WTC11 (cell line): Measurements from ENCODE around the gene PITHD1.
"Not testable (repeated sequence)": the region's sequence is repeated elsewhere in the genome, so short reads cannot be mapped to it uniquely, and the experiment has no call there.

Source experiments
- NR3C1 ChIP-seq: sonication (generic); formaldehyde crosslinking; conservative IDR thresholded peaks from 2 replicates; pipeline ENCODE4 v1.8.1; 2023; ENCODE audit warnings: low read depth, mild to moderate bottlenecking, missing genetic modification reagents
- TF ChIP-seq, protein P1 (sequence below): fragments of 200-600 bp; IDR thresholded peaks from 2 replicates; pipeline ENCODE4 v1.8.0; 2022; ENCODE audit warnings: antibody characterized with exemption
- TF ChIP-seq, protein P2 (sequence below): sonication (generic); formaldehyde crosslinking; IDR thresholded peaks from 2 replicates; pipeline ENCODE4 v1.8.1; 2023; ENCODE audit warnings: mild to moderate bottlenecking, missing genetic modification reagents, borderline replicate concordance

DNA sequence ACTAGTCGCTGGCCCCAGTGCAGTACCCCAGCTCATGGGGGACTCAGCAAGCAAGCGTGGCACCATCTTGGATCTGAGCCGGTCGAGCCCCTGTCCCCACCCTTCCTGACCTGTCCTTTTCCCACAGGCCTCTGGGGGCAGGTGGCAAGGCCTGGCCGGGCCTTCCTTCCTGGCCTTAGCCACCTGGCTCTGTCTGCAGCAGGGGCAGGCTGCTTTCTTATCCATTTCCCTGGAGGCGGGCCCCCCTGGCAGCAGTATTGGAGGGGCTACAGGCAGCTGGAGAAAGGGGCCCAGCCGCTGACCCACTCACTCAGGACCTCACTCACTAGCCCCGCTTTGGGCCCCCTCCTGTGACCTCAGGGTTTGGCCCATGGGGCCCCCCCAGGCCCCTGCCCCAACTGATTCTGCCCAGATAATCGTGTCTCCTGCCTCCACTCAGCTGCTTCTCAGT, 16.5 kb downstream of the PITHD1 start:
- TF ChIP-seq NR3C1 = not testable (repeated sequence)
- TF ChIP-seq, protein P1, sequence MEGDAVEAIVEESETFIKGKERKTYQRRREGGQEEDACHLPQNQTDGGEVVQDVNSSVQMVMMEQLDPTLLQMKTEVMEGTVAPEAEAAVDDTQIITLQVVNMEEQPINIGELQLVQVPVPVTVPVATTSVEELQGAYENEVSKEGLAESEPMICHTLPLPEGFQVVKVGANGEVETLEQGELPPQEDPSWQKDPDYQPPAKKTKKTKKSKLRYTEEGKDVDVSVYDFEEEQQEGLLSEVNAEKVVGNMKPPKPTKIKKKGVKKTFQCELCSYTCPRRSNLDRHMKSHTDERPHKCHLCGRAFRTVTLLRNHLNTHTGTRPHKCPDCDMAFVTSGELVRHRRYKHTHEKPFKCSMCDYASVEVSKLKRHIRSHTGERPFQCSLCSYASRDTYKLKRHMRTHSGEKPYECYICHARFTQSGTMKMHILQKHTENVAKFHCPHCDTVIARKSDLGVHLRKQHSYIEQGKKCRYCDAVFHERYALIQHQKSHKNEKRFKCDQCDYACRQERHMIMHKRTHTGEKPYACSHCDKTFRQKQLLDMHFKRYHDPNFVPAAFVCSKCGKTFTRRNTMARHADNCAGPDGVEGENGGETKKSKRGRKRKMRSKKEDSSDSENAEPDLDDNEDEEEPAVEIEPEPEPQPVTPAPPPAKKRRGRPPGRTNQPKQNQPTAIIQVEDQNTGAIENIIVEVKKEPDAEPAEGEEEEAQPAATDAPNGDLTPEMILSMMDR = not testable (repeated sequence)
- TF ChIP-seq, protein P2, sequence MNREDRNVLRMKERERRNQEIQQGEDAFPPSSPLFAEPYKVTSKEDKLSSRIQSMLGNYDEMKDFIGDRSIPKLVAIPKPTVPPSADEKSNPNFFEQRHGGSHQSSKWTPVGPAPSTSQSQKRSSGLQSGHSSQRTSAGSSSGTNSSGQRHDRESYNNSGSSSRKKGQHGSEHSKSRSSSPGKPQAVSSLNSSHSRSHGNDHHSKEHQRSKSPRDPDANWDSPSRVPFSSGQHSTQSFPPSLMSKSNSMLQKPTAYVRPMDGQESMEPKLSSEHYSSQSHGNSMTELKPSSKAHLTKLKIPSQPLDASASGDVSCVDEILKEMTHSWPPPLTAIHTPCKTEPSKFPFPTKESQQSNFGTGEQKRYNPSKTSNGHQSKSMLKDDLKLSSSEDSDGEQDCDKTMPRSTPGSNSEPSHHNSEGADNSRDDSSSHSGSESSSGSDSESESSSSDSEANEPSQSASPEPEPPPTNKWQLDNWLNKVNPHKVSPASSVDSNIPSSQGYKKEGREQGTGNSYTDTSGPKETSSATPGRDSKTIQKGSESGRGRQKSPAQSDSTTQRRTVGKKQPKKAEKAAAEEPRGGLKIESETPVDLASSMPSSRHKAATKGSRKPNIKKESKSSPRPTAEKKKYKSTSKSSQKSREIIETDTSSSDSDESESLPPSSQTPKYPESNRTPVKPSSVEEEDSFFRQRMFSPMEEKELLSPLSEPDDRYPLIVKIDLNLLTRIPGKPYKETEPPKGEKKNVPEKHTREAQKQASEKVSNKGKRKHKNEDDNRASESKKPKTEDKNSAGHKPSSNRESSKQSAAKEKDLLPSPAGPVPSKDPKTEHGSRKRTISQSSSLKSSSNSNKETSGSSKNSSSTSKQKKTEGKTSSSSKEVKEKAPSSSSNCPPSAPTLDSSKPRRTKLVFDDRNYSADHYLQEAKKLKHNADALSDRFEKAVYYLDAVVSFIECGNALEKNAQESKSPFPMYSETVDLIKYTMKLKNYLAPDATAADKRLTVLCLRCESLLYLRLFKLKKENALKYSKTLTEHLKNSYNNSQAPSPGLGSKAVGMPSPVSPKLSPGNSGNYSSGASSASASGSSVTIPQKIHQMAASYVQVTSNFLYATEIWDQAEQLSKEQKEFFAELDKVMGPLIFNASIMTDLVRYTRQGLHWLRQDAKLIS (CRISPR knock-in tag) = not testable (repeated sequence)
